Naive B cell (primary cell): Measurements from ENCODE around the gene GTF3C5. TPM values are rescaled to one million over a fixed set of nuclear protein-coding genes. Genes with fewer than 3 reads are reported as not detected.
"Not testable (repeated sequence)": the region's sequence is repeated elsewhere in the genome, so short reads cannot be mapped to it uniquely, and the experiment has no call there.

ENCODE experiments used
- ATAC-seq, 2 donors: fragments of 150-1000 bp; cut with Tn5 transposase; 2 replicates each; pipeline ENCODE4 v1.10.0; 2021; ENCODE audit warnings: low read depth in 2 of 2, mild to moderate bottlenecking in 2 of 2, moderate library complexity in 2 of 2
- DNase-seq: peaks from one replicate; pipeline ENCODE4 v3.0.0; 2022
- H3K27ac Mint-ChIP-seq, 6 donors: one replicate each; pipeline ENCODE4 v1.8.0; 2020 to 2022; ENCODE audit warnings: mild to moderate bottlenecking in 6 of 6, mixed read lengths in 6 of 6, moderate library complexity in 5 of 6, inconsistent platforms in 2 of 6
- H3K27me3 Mint-ChIP-seq, 3 donors: one replicate each; pipeline ENCODE4 v1.8.0; 2021 to 2022; ENCODE audit warnings: mixed read lengths in 3 of 3, mild to moderate bottlenecking in 1 of 3
- H3K36me3 Mint-ChIP-seq, 2 donors: one replicate each; pipeline ENCODE4 v1.8.0; 2020 to 2022; ENCODE audit warnings: mixed read lengths in 2 of 2, inconsistent platforms in 1 of 2, mild to moderate bottlenecking in 1 of 2
- H3K4me1 Mint-ChIP-seq, 3 donors: one replicate each; pipeline ENCODE4 v1.8.0; 2020 to 2022; ENCODE audit warnings: mixed read lengths in 3 of 3, inconsistent platforms in 1 of 3, mild to moderate bottlenecking in 1 of 3, moderate library complexity in 1 of 3
- H3K4me3 Mint-ChIP-seq, 8 donors: one replicate each; pipeline ENCODE4 v1.8.0; 2020 to 2022; ENCODE audit warnings: mild to moderate bottlenecking in 8 of 8, mixed read lengths in 8 of 8, moderate library complexity in 8 of 8, inconsistent platforms in 2 of 8
- H3K9me3 Mint-ChIP-seq, 7 donors: one replicate each; pipeline ENCODE4 v1.8.0; 2020 to 2022; ENCODE audit warnings: mixed read lengths in 7 of 7, mild to moderate bottlenecking in 5 of 7, inconsistent platforms in 2 of 7, moderate library complexity in 1 of 7
- polyA plus RNA-seq, 6 donors: library from polyadenylated mRNA; unstranded; fragments of 300-500 nt; fragmentation: Illumina TruSeq; gene quantifications; one replicate each; pipeline ENCODE4 v1.2.3, GENCODE V29; 2021; ENCODE audit warnings: low read depth in 6 of 6

The GTF3C5 gene
- polyA plus RNA-seq, 6 donors from 2014 or later, result 22.3 to 44.2 (median 32.7) TPM

GRCh38 chr9:133074111-133074651, 43.4 kb downstream of the GTF3C5 start:
- Mint-ChIP-seq H3K27ac (no peak overlapping the region), H3K4me3 (no peak overlapping the region), H3K4me1 (no peaks in the 10 kb centered on the region), H3K9me3 (no peaks in the 10 kb centered on the region), H3K27me3 (peaks cover 0 to 5% (median 0%) of the 10 kb centered on the region in 3 donors), H3K36me3 (no peaks in the 10 kb centered on the region)
- DNase-seq (no peak), ATAC-seq (no peak)

DNA sequence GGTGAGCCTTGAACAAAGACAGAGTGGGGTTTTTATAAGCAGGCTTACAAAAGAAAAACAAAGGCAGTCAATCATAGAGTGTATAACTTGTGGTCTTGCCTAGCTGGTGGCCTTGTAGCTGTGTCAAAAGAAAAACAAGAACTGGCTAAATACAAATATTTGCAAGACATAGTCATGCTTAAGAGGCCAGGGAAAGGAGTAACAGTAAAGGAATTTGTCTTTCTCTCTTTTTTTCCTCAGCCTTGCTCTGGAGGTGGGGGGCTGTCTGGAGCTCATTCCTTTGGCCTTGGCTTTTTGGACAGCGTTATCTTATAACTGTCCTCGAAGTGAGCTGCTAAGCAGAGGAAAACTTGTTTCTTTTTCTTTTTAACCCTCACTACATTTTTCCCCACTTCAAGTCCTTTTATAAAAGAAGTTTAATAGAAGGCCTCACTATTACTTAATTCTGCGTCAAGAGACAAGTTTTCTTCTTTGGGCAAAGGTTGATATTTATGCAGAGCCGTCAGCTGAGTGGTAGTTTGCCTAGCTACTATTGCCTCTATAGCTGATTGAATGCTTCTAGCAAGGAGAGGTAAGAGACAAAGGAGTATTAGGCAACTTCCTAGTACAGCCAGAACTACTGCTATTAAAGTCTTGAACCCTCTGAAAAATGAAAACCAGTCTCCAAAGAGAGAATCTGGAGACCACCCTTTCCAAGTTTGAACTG, 45.3 kb downstream of the GTF3C5 start:
- no peak for DNase-seq
- no peaks in the 10 kb centered on the region for H3K9me3 Mint-ChIP-seq

DNA sequence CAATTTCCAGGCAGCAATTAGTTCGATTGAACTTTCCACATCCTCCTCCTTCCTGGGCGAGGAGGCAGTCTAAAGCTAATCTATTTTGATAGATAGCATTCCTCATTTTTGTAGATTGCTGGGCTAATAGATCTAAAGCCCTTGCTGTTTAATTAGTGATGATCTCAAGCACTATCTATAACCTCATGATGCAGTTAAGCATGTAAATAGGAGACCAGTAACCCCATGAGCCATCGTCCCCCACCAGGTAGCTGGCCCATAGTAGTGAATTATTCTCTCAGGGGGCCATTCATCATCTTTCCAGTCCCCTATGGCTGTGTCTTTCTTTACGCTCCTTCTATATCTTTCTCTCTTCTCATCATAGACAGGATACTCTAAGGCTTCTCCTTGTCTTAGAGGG, 45.9 kb downstream of the GTF3C5 start:
- Mint-ChIP-seq H3K27ac (no peak overlapping the region), H3K36me3 (no peaks in the 10 kb centered on the region), H3K4me1 (no peaks in the 10 kb centered on the region), H3K9me3 (no peaks in the 10 kb centered on the region), H3K4me3 (no peak overlapping the region), H3K27me3 (peaks cover 0 to 11% (median 11%) of the 10 kb centered on the region in 3 donors)
- no peak for DNase-seq
- no peak for ATAC-seq

More for the DNA sequence above, 45.3 kb downstream of the GTF3C5 start:
- ATAC-seq, result no peak
- H3K4me1 Mint-ChIP-seq, result no peaks in the 10 kb centered on the region
- H3K27ac Mint-ChIP-seq, result no peak overlapping the region
- H3K36me3 Mint-ChIP-seq, result no peaks in the 10 kb centered on the region
- peaks cover 0 to 11% (median 11%) of the 10 kb centered on the region in 3 donors for H3K27me3 Mint-ChIP-seq
- H3K4me3 Mint-ChIP-seq, result no peak overlapping the region

DNA sequence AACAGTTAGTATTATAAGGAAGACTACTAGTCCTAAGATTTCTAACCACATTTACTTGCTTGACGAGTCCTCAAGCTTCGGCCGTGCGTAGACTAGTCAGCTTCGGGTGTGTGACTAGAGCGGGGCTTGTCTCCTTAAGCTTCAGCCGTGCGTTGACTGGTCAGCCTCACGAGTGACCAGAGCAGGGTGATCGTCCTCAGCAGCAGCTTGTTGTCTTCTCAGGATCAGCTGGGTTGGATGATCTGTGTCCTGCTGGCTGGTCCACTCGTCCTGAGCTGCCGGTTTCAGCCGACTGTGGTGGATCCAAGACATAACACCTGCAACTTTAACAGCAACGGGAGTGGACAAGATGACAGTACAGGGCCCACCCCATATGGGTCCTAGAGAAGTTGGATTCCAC, 47.7 kb downstream of the GTF3C5 start:
- Mint-ChIP-seq H3K27ac (no peak overlapping the region), H3K4me1 (no peaks in the 10 kb centered on the region), H3K36me3 (no peaks in the 10 kb centered on the region), H3K9me3 (no peaks in the 10 kb centered on the region), H3K4me3 (no peak overlapping the region), H3K27me3 (peaks cover 0 to 11% (median 9%) of the 10 kb centered on the region in 3 donors)
- DNase-seq (no peak), ATAC-seq (no peak)

- ATAC-seq, result no peak
- Mint-ChIP-seq H3K9me3 (no peaks in the 10 kb centered on the region), H3K4me3 (no peak overlapping the region), H3K27ac (peak overlapping the region in 2 of 6 donors; percentile 10 to 78), H3K4me1 (no peaks in the 10 kb centered on the region), H3K27me3 (peaks cover 0 to 11% (median 6%) of the 10 kb centered on the region in 3 donors), H3K36me3 (no peaks in the 10 kb centered on the region)
- no peak for DNase-seq
Measured at GRCh38 chr9:133080161-133080560, 49.4 kb downstream of the GTF3C5 start.

GRCh38 chr9:133080786-133081779, 50.3 kb downstream of the GTF3C5 start:
- H3K9me3 Mint-ChIP-seq, H3K36me3 Mint-ChIP-seq, ATAC-seq, H3K27ac Mint-ChIP-seq, H3K4me1 Mint-ChIP-seq, H3K4me3 Mint-ChIP-seq, DNase-seq: not testable (repeated sequence)
- H3K27me3 Mint-ChIP-seq, result peaks cover 0 to 11% (median 6%) of the 10 kb centered on the region in 3 donors

GRCh38 chr9:133081957-133082644, 51.3 kb downstream of the GTF3C5 start:
- H3K27ac Mint-ChIP-seq, ATAC-seq, DNase-seq, H3K4me3 Mint-ChIP-seq, H3K9me3 Mint-ChIP-seq, H3K36me3 Mint-ChIP-seq, H3K4me1 Mint-ChIP-seq: not testable (repeated sequence)
- peaks cover 0 to 11% (median 6%) of the 10 kb centered on the region in 3 donors for H3K27me3 Mint-ChIP-seq

GRCh38 chr9:133083688-133084087, 52.9 kb downstream of the GTF3C5 start:
- H3K4me1 Mint-ChIP-seq, DNase-seq, H3K27ac Mint-ChIP-seq, H3K4me3 Mint-ChIP-seq, H3K9me3 Mint-ChIP-seq, ATAC-seq, H3K36me3 Mint-ChIP-seq: not testable (repeated sequence)
- peaks cover 0 to 11% (median 6%) of the 10 kb centered on the region in 3 donors for H3K27me3 Mint-ChIP-seq

DNA sequence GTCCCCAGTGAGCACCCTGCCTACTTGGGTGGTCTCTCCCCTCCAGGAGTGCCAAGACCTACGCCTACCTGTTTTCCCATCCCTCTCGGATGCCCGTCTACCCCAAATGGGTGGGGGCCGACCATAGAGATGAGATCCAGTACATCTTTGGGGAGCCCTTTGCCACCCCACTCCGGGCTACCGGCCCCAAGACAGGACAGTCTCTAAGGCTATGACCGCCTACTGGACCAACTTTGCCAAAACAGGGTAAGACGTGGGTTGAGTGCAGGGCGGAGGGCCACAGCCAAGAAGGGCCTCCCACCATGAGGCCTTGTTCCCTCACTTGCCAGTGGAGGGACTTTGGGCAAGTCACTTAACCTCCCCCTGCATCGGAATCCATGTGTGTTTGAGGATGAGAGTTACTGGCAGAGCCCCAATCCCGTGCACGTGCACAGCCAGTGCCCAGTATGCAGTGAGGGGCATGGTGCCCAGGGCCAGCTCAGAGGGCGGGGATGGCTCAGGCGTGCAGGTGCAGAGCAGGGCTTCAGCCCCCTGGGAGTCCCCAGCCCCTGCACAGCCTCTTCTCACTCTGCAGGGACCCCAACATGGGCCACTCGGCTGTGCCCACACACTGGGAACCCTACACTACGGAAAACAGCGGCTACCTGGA, 55.5 kb downstream of the GTF3C5 start:
- H3K36me3 Mint-ChIP-seq, H3K9me3 Mint-ChIP-seq, DNase-seq, H3K27ac Mint-ChIP-seq, ATAC-seq, H3K4me3 Mint-ChIP-seq, H3K27me3 Mint-ChIP-seq, H3K4me1 Mint-ChIP-seq: not testable (repeated sequence)

GRCh38 chr9:133086894-133087293, 56.1 kb downstream of the GTF3C5 start:
- DNase-seq, result no peak
- Mint-ChIP-seq H3K9me3 (no peaks in the 10 kb centered on the region), H3K27me3 (no peaks in the 10 kb centered on the region), H3K36me3 (no peaks in the 10 kb centered on the region), H3K4me3 (no peak overlapping the region), H3K27ac (no peak overlapping the region), H3K4me1 (no peaks in the 10 kb centered on the region)
- no peak for ATAC-seq

DNA sequence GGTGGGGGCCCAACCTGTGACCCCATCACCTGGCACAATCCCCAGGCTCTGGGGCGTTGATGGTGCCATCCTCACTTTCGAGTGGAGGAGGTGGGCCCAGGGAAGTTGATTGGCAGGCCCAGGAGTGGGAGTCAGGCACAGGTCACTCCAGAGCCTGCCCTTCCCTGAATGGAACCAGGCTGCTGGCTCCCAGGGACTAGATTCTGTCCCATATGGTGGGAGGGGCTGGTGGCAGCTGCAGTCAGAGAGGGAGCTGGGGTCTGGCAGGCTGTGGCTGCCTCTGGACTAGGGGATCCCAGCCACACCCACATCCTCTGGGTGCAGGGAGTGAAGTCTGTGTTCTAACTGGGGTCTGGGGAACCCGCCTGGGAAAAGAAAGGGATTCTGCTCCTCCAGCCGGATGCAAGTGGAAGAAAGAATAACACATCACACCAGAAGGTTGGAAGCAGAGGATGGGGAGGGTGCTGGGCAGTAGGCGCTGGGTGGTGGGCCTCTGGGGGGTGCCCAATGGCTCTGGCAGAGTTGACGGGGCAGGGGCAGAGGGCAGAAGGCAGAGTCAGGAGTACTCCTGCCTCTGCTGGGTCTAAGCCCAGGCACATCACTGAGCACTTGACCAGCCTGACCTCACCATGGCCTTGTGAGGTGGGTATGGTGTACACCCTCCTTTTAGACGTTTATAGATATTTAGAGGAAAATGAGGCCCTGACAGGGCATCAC, 56.8 kb downstream of the GTF3C5 start:
- ATAC-seq (no peak), DNase-seq (no peak)
- Mint-ChIP-seq H3K36me3 (no peaks in the 10 kb centered on the region), H3K27me3 (no peaks in the 10 kb centered on the region), H3K4me1 (no peaks in the 10 kb centered on the region), H3K4me3 (no peak overlapping the region), H3K27ac (no peak overlapping the region), H3K9me3 (no peaks in the 10 kb centered on the region)

DNA sequence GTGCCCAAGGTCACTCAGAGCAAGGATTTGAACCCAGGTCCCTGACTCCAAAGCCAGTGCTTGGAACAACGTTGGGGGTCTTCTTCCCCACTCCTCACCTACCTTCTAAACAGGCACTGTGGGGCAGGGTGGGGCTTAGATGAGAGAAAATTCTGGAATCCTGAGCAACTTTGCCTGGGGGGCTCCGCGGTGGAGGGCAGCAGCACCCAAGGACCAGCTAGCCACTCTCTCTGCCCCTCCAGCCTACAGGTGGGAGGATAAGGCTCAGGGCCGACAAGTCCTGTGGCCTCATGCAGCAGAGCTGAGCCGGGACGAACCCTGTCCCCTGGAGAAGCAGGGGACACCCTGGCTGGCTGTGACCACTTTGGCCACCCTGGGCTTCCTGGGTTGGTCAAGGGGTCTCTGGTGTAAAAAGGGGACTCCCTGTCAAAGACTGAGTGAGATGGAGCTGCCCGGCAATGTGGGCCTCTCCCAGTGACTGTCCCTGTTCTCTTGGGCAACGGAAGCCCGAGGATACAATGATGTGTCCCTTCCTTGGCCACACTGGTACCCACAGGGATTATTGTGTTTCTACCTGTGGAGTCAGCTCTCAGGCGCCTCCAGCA, 57.5 kb downstream of the GTF3C5 start:
- no peaks in the 10 kb centered on the region for H3K4me1 Mint-ChIP-seq
- H3K27ac Mint-ChIP-seq, result no peak overlapping the region
- no peaks in the 10 kb centered on the region for H3K36me3 Mint-ChIP-seq
- H3K9me3 Mint-ChIP-seq, result no peaks in the 10 kb centered on the region
- no peak for ATAC-seq
- H3K27me3 Mint-ChIP-seq, result no peaks in the 10 kb centered on the region
- no peak overlapping the region for H3K4me3 Mint-ChIP-seq
- DNase-seq, result no peak
